Gastrocnemius medialis (tissue), 4 donors: Measurements from ENCODE around the gene MED13L. TPM values are rescaled to one million over a fixed set of nuclear protein-coding genes. Genes with fewer than 3 reads are reported as not detected.
"Not testable (repeated sequence)": the region's sequence is repeated elsewhere in the genome, so short reads cannot be mapped to it uniquely, and the experiment has no call there.

Experiments
- ATAC-seq, 2 donors: fragments of 150-250 bp; one replicate each; pipeline ENCODE4 v1.9.1; 2016
- DNase-seq, 2 donors: peaks; one replicate each; pipeline ENCODE4 v3.0.0-alpha.2; 2019
- H3K27ac ChIP-seq, 4 donors: fragments of 200-600 bp; sonication (generic); 1 replicate in 1 of 4; 2 replicates in 3 of 4; pipeline ENCODE4 v1.5.1; 2016 to 2018; ENCODE audit warnings: mild to moderate bottlenecking in 2 of 4, moderate library complexity in 1 of 4
- H3K27me3 ChIP-seq, 3 donors: fragments of 200-600 bp; sonication (generic) in 2 of 3; 1 replicate in 1 of 3; 2 replicates in 2 of 3; pipeline versions ENCODE4 v1.5.1 to v1.6.0; 2016 to 2019; ENCODE audit warnings: mild to moderate bottlenecking in 1 of 3, moderate library complexity in 1 of 3
- H3K36me3 ChIP-seq, 2 donors: fragments of 200-600 bp; sonication (generic) in 1 of 2; one replicate each; pipeline ENCODE4 v1.5.1; 2017 to 2018
- H3K4me1 ChIP-seq, 2 donors: fragments of 200-600 bp; sonication (generic) in 1 of 2; one replicate each; pipeline ENCODE4 v1.5.1; 2016 to 2017; ENCODE audit warnings: mild to moderate bottlenecking in 2 of 2
- H3K4me3 ChIP-seq, 4 donors: fragments of 200-600 bp; sonication (generic) in 3 of 4; 1 replicate in 1 of 4; 2 replicates in 3 of 4; pipeline ENCODE4 v1.5.1; 2016 to 2019; ENCODE audit warnings: mild to moderate bottlenecking in 2 of 4
- H3K9me3 ChIP-seq, 3 donors: fragments of 200-600 bp; sonication (generic) in 2 of 3; 1 replicate in 1 of 3; 2 replicates in 2 of 3; pipeline ENCODE4 v1.5.1; 2016 to 2019
- POLR2A ChIP-seq, 2 donors: fragments of 450-650 bp; IDR thresholded peaks; one replicate each; pipeline ENCODE4 v1.6.1; 2017; ENCODE audit warnings: antibody characterized with exemption in 2 of 2, mild to moderate bottlenecking in 2 of 2, moderate library complexity in 2 of 2
- in situ Hi-C, 4 donors: fragments of 200-750 bp; cut with MboI; loops; one replicate each; pipeline versions ENCODE4 v1.15.0 to v1.8.0; 2017; ENCODE audit warnings: low sequenced_read_pairs in 4 of 4
- intact Hi-C: fragments of 100-400 bp; cut with DNase I; formaldehyde crosslinking; loops from one replicate; pipeline ENCODE4 v1.15.1; 2023; ENCODE audit warnings: low total_unique reads
- total RNA-seq, 4 donors: library from RNA; depleted of rRNA; stranded (reverse); fragments of >200 nt; gene quantifications; one replicate each; pipeline versions ENCODE4 v1.1.0 to v1.2.3, GENCODE V29; 2016
- TF ChIP-seq, protein P1 (sequence below), 5 experiments: fragments of 450-650 bp in 3 of 5; fragments of 200-600 bp in 2 of 5; sonication (generic) in 2 of 5; IDR thresholded peaks in 4 of 5; conservative IDR thresholded peaks in 1 of 5; 1 replicate in 4 of 5; 2 replicates in 1 of 5; pipeline ENCODE4 v1.5.1; 2016 to 2019; ENCODE audit warnings: antibody characterized with exemption in 5 of 5, mild to moderate bottlenecking in 3 of 5, moderate library complexity in 3 of 5

Gene MED13L
- total RNA-seq, 4 donors from 2014 or later: 59.5 to 92.6 (median 74.1) TPM

GRCh38 chr12:116040402-116040801 lies 237.1 kb downstream of the MED13L start:
- no peak for DNase-seq
- H3K27me3 ChIP-seq: no peaks in the 10 kb centered on the region
- TF ChIP-seq POLR2A (IDR thresholded peaks at IDR 0.05): no peak
- TF ChIP-seq, protein P1, sequence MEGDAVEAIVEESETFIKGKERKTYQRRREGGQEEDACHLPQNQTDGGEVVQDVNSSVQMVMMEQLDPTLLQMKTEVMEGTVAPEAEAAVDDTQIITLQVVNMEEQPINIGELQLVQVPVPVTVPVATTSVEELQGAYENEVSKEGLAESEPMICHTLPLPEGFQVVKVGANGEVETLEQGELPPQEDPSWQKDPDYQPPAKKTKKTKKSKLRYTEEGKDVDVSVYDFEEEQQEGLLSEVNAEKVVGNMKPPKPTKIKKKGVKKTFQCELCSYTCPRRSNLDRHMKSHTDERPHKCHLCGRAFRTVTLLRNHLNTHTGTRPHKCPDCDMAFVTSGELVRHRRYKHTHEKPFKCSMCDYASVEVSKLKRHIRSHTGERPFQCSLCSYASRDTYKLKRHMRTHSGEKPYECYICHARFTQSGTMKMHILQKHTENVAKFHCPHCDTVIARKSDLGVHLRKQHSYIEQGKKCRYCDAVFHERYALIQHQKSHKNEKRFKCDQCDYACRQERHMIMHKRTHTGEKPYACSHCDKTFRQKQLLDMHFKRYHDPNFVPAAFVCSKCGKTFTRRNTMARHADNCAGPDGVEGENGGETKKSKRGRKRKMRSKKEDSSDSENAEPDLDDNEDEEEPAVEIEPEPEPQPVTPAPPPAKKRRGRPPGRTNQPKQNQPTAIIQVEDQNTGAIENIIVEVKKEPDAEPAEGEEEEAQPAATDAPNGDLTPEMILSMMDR (IDR thresholded peaks at IDR 0.05 in 4 of 5, conservative IDR thresholded peaks at IDR 0.05 in 1 of 5): no peak
- in situ Hi-C loops: no loop called here
- no peak overlapping the region for H3K4me3 ChIP-seq
- intact Hi-C loops: no loop called here
- H3K36me3 ChIP-seq: no peaks in the 10 kb centered on the region
- H3K4me1 ChIP-seq: peaks cover 57 to 62% of the 10 kb centered on the region in 2 donors
- H3K9me3 ChIP-seq: no peaks in the 10 kb centered on the region
- H3K27ac ChIP-seq: no peak overlapping the region
- ATAC-seq: no peak

DNA sequence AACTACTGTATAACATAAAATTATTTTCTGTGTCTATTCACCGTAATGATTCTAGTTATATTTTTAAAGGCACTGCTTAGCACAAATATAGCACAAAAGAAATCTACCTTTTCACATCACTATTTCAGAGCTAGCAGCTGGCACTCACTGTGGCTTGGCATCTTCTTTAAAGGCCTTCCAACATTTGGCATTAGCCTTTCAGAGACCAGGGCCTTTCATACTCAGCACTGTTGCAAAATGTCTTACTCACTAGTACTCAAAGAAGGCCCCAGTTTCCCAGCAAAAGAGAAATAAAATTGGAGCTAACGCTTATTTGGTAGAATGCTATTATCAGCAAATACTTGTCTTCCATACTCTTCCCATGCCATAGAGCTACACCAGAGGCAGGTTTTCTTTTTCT lies 238.4 kb downstream of the MED13L start:
- intact Hi-C loops: no loop called here
- peaks cover 44 to 57% of the 10 kb centered on the region in 2 donors for H3K4me1 ChIP-seq
- H3K27ac ChIP-seq: peak overlapping the region in 3 of 4 donors; percentile 25 to 62 (median 45)
- H3K36me3 ChIP-seq: no peaks in the 10 kb centered on the region
- no peak for TF ChIP-seq POLR2A (IDR thresholded peaks at IDR 0.05)
- TF ChIP-seq, protein P1 (IDR thresholded peaks at IDR 0.05 in 4 of 5, conservative IDR thresholded peaks at IDR 0.05 in 1 of 5): no peak
- in situ Hi-C loops: no loop called here
- ATAC-seq (peak; percentile 75 to 84), DNase-seq (peak in 1 of 2 donors; percentile 36)
- no peak overlapping the region for H3K4me3 ChIP-seq
- H3K27me3 ChIP-seq: no peaks in the 10 kb centered on the region
- no peaks in the 10 kb centered on the region for H3K9me3 ChIP-seq

GRCh38 chr12:116037941-116038837 lies 239.3 kb downstream of the MED13L start:
- no peak overlapping the region for H3K27ac ChIP-seq
- DNase-seq (no peak), ATAC-seq (no peak)
- TF ChIP-seq, protein P1 (IDR thresholded peaks at IDR 0.05 in 4 of 5, conservative IDR thresholded peaks at IDR 0.05 in 1 of 5): no peak
- no peak for TF ChIP-seq POLR2A (IDR thresholded peaks at IDR 0.05)
- no peaks in the 10 kb centered on the region for H3K27me3 ChIP-seq
- H3K36me3 ChIP-seq: no peaks in the 10 kb centered on the region
- H3K9me3 ChIP-seq: no peaks in the 10 kb centered on the region
- intact Hi-C loops: no loop called here
- H3K4me1 ChIP-seq: peaks cover 39 to 49% of the 10 kb centered on the region in 2 donors
- H3K4me3 ChIP-seq: no peak overlapping the region
- in situ Hi-C loops: no loop called here

DNA sequence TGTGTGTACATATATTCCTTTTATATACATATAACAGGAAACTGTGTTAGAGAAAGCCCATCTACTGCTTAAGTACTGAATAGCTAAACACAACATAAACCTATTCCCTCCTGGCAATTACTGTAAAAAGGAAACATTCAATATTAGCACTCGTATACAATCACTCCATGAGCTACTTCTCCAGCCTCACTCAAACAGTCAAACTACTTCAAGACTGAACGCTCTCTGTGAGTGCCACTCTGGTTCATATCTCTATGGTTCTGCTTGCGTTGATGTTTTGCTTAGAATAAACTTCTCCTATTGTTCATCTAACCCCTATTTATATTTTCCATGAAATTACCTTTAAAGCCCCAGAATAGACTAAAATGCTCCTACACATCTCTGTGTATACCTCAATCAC lies 243.7 kb downstream of the MED13L start:
- H3K4me3 ChIP-seq: no peak overlapping the region
- TF ChIP-seq, protein P1 (IDR thresholded peaks at IDR 0.05 in 4 of 5, conservative IDR thresholded peaks at IDR 0.05 in 1 of 5): no peak
- TF ChIP-seq POLR2A (IDR thresholded peaks at IDR 0.05): no peak
- intact Hi-C loops (no loop called here), in situ Hi-C loops (no loop called here)
- no peak overlapping the region for H3K27ac ChIP-seq
- peaks cover 18 to 23% of the 10 kb centered on the region in 2 donors for H3K4me1 ChIP-seq
- no peaks in the 10 kb centered on the region for H3K27me3 ChIP-seq
- no peaks in the 10 kb centered on the region for H3K9me3 ChIP-seq
- no peaks in the 10 kb centered on the region for H3K36me3 ChIP-seq
- ATAC-seq: no peak
- no peak for DNase-seq

DNA sequence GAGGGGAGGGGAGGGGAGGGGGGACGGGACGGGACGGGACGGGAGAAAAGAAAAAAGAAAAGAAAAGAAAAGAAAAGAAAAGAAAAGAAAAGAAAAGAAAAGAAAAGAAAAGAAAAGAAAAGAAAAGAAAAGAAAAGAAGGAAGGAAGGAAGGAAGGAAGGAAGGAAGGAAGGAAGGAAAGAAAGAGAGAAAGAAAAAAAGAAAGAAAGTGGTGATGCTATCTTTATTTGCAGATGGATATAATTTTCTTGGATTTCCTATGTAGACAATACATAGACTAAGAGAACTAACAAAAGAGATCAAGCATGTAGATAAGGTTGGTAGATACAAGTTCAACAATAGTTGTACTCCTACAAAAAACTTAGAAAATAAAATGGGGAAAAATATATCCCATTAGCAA lies 245.9 kb downstream of the MED13L start:
- H3K9me3 ChIP-seq, ATAC-seq, H3K4me3 ChIP-seq, H3K27ac ChIP-seq, H3K27me3 ChIP-seq, DNase-seq, H3K36me3 ChIP-seq, intact Hi-C loops, in situ Hi-C loops: not testable (repeated sequence)
- peaks cover 28 to 38% of the 10 kb centered on the region in 2 donors for H3K4me1 ChIP-seq
